WERI-Rb-1 (cell line): Measurements from ENCODE around the gene TMEM167A.

ENCODE experiments used
- DNase-seq: peaks from one replicate; pipeline ENCODE4 v3.0.0-alpha.2; 2020
- H3K27ac ChIP-seq: fragments of 250-450 bp; sonication (Bioruptor Pico); 2 replicates; pipeline ENCODE4 v1.5.1; 2020; ENCODE audit warnings: mild to moderate bottlenecking, moderate library complexity
- H3K27me3 ChIP-seq: fragments of 250-450 bp; sonication (Bioruptor Pico); 2 replicates; pipeline ENCODE4 v1.5.1; 2021; ENCODE audit warnings: mild to moderate bottlenecking, low read depth, moderate library complexity; ENCODE audit not compliant: insufficient read depth, severe bottlenecking
- H3K36me3 ChIP-seq: fragments of 250-450 bp; sonication (Bioruptor Pico); 2 replicates; pipeline ENCODE4 v1.5.1; 2020; ENCODE audit warnings: mild to moderate bottlenecking, moderate library complexity
- H3K4me3 ChIP-seq: 2 replicates; pipeline ENCODE4 v1.5.1; 2011; ENCODE audit warnings: low read depth, mild to moderate bottlenecking, control low read depth, low read length
- H3K9me3 ChIP-seq: fragments of 250-450 bp; sonication (Bioruptor Pico); 2 replicates; pipeline ENCODE4 v1.5.1; 2021; ENCODE audit warnings: mild to moderate bottlenecking, moderate library complexity; ENCODE audit not compliant: severe bottlenecking
- TF ChIP-seq, protein P1 (sequence below): IDR thresholded peaks from 2 replicates; pipeline ENCODE4 v1.5.1; 2011; ENCODE audit warnings: low read depth, mild to moderate bottlenecking, control low read depth, inconsistent platforms, low read length

TMEM167A gene

DNA sequence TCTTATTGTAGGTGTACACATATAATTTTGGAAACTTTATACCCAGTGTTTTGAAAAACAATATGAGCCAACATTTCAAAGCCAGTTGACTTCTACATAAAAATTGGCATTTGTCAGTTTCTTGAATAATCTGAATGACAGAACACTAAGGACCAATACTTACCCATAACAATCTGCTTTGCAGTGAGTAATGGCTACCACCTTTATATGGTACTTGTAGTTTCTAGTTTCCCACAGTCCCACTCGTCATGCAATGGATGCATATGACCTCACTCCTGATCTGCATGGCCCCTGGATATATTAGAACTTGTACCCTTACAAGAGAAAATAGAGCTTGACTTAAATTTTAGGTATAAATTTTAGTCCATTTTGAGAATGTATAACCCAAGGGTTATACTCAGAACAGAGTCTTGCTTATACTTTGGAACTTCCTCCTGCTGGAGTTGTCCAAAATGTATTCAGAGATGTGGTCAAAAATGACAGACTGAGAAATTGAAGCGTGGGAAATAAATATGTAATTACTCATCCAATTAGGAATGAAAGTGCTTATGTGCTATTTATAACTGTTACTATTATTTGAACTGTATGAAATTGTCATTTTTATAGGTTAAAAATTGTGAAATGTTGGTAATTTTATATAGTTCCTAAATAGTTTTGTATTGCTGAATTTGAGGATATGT, 19.6 kb upstream of the TMEM167A start:
- Histone ChIP-seq H3K27me3 (no peaks in the 10 kb centered on the region), H3K36me3 (no peaks in the 10 kb centered on the region), H3K4me3 (no peak overlapping the region), H3K9me3 (peaks cover 6% of the 10 kb centered on the region), H3K27ac (no peak overlapping the region)
- DNase-seq, result no peak
- TF ChIP-seq, protein P1, sequence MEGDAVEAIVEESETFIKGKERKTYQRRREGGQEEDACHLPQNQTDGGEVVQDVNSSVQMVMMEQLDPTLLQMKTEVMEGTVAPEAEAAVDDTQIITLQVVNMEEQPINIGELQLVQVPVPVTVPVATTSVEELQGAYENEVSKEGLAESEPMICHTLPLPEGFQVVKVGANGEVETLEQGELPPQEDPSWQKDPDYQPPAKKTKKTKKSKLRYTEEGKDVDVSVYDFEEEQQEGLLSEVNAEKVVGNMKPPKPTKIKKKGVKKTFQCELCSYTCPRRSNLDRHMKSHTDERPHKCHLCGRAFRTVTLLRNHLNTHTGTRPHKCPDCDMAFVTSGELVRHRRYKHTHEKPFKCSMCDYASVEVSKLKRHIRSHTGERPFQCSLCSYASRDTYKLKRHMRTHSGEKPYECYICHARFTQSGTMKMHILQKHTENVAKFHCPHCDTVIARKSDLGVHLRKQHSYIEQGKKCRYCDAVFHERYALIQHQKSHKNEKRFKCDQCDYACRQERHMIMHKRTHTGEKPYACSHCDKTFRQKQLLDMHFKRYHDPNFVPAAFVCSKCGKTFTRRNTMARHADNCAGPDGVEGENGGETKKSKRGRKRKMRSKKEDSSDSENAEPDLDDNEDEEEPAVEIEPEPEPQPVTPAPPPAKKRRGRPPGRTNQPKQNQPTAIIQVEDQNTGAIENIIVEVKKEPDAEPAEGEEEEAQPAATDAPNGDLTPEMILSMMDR, result no peak

DNA sequence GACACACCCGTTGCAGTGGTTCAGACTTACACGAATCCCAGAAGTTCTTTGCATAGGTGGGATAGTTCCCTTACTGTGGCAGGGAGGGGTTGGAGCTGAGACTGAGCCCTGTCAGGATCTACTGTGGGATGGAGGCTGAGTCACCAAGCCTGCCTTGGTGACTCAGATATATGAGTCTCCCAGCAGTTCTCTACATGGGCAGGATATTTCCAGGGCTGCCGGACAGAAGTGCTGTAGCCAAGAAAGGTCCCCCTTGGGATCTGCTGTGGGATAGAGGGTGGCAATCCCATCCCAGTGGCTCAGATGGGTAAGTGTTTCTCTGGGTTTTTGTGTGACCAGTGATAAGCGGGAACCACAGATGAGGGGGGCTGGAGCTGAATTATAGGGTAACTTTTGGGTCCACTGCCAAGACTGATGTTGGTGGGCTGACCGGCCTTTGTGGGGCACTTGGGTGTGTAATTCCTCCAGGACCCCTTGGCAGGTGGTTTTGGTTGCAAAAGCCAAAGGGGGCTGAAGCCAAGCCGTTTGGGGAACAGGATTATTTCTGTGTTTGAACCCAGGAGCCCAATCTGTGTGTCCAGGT, 18.9 kb upstream of the TMEM167A start:
- H3K4me3 ChIP-seq, result no peak overlapping the region
- TF ChIP-seq, protein P1, result no peak
- peaks cover 6% of the 10 kb centered on the region for H3K9me3 ChIP-seq
- H3K36me3 ChIP-seq, result no peaks in the 10 kb centered on the region
- H3K27me3 ChIP-seq, result no peaks in the 10 kb centered on the region
- H3K27ac ChIP-seq, result no peak overlapping the region
- no peak for DNase-seq

GRCh38 chr5:83095163-83095956, 18.2 kb upstream of the TMEM167A start:
- Histone ChIP-seq H3K27me3 (no peaks in the 10 kb centered on the region), H3K9me3 (peaks cover 6% of the 10 kb centered on the region), H3K27ac (no peak overlapping the region), H3K4me3 (no peak overlapping the region), H3K36me3 (no peaks in the 10 kb centered on the region)
- DNase-seq, result no peak
- TF ChIP-seq, protein P1, result no peak

DNA sequence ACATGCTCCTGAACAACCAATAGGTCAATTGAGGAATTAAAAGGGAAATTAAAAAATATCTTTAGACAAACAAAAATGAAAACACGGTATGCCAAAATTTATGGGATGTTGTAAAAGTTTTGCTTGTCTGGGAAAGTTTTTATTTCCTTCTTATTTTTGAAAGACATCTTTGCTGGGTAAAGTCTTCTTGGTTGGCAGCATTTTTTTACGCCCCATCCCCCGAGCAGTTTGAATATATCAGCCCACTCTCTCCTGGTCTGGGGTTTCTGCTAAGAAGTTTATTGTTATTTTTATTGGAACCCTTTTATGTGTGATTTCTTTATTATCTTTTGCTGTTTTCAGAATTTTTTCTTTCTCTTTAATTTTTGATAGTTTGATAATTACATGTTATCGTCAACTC, 16.5 kb upstream of the TMEM167A start:
- Histone ChIP-seq H3K27ac (no peak overlapping the region), H3K36me3 (no peaks in the 10 kb centered on the region), H3K27me3 (no peaks in the 10 kb centered on the region), H3K4me3 (no peak overlapping the region), H3K9me3 (peaks cover 6% of the 10 kb centered on the region)
- no peak for DNase-seq
- TF ChIP-seq, protein P1, result no peak

GRCh38 chr5:83092619-83093018, 15.4 kb upstream of the TMEM167A start:
- Histone ChIP-seq H3K27ac (no peak overlapping the region), H3K9me3 (peaks cover 6% of the 10 kb centered on the region), H3K36me3 (no peaks in the 10 kb centered on the region)

More at GRCh38 chr5:83092619-83093018, 15.4 kb upstream of the TMEM167A start:
- H3K4me3 ChIP-seq, result no peak overlapping the region
- DNase-seq, result no peak
- TF ChIP-seq, protein P1, result no peak
- H3K27me3 ChIP-seq, result no peaks in the 10 kb centered on the region
